HEK293 (cell line): ENCODE measurements around the gene VPS13D.

ENCODE experiments used
- CTCF ChIA-PET: fragments of 350-600 bp; formaldehyde crosslinking; extraction: SDS; loops from one replicate; lab custom pipeline; 2021; ENCODE audit warnings: antibody characterized with exemption; lab: Yijun Ruan, JAX
- POLR2A ChIA-PET: fragments of 300-600 bp; formaldehyde crosslinking; extraction: SDS; loops from one replicate; lab custom pipeline; 2020; ENCODE audit warnings: antibody characterized with exemption, inconsistent platforms; lab: Yijun Ruan, JAX
- H3K27ac ChIP-seq: fragments of 200-500 bp; sonication (Bioruptor generic); 2 replicates; pipeline ENCODE4 v1.5.1; 2014; ENCODE audit warnings: low read depth, low read length, control low read depth, inconsistent platforms; ENCODE audit errors: extremely low read depth
- H3K36me3 ChIP-seq, 2 experiments: fragments of 200-500 bp in 1 of 2; sonication (Bioruptor generic) in 1 of 2; 1 replicate in 1 of 2; 2 replicates in 1 of 2; pipeline ENCODE4 v1.5.1; 2014 to 2017; ENCODE audit warnings: inconsistent platforms in 2 of 2, low read length in 2 of 2; ENCODE audit not compliant: control insufficient read depth in 2 of 2, insufficient read depth in 1 of 2
- H3K4me1 ChIP-seq: fragments of 200-500 bp; sonication (Bioruptor generic); 2 replicates; pipeline ENCODE4 v1.5.1; 2014; ENCODE audit warnings: mild to moderate bottlenecking, low read length, inconsistent platforms; ENCODE audit not compliant: control insufficient read depth, insufficient read depth
- H3K4me3 ChIP-seq: 2 replicates; pipeline ENCODE4 v1.5.1; 2011; ENCODE audit warnings: low read depth, mild to moderate bottlenecking, control low read depth, low read length, moderate library complexity
- H3K9me3 ChIP-seq: fragments of 200-500 bp; sonication (Bioruptor generic); 2 replicates; pipeline ENCODE4 v1.5.1; 2014; ENCODE audit warnings: low read depth, low read length, inconsistent platforms; ENCODE audit not compliant: control insufficient read depth, insufficient read depth
- IKZF3 ChIP-seq: fragments of 450-650 bp; IDR thresholded peaks from 2 replicates; pipeline ENCODE4 v1.5.0; 2018; ENCODE audit warnings: missing biosample characterization, mild to moderate bottlenecking, missing genetic modification characterization, moderate library complexity
- KLF10 ChIP-seq: fragments of 450-650 bp; IDR thresholded peaks from 2 replicates; pipeline ENCODE4 v1.5.1; 2018; ENCODE audit warnings: missing biosample characterization, mild to moderate bottlenecking, missing genetic modification characterization
- PRDM1 ChIP-seq: fragments of 450-650 bp; formaldehyde crosslinking; IDR thresholded peaks from 2 replicates; pipeline ENCODE4; 2016; ENCODE audit warnings: missing biosample characterization, missing genetic modification characterization
- REPIN1 ChIP-seq: fragments of 450-650 bp; formaldehyde crosslinking; IDR thresholded peaks from 2 replicates; pipeline ENCODE4 v1.5.1; 2017; ENCODE audit warnings: missing biosample characterization, missing genetic modification characterization, low read depth
- SALL2 ChIP-seq: fragments of 450-650 bp; formaldehyde crosslinking; IDR thresholded peaks from 2 replicates; pipeline ENCODE4 v1.5.0; 2017; ENCODE audit warnings: missing biosample characterization, mild to moderate bottlenecking, missing genetic modification characterization, borderline replicate concordance
- SCRT1 ChIP-seq: fragments of 450-650 bp; formaldehyde crosslinking; IDR thresholded peaks from 2 replicates; pipeline ENCODE4 v1.5.1; 2016; ENCODE audit warnings: missing biosample characterization, missing genetic modification characterization, borderline replicate concordance
- ZBTB8A ChIP-seq: fragments of 450-650 bp; formaldehyde crosslinking; IDR thresholded peaks from 2 replicates; pipeline ENCODE4 v1.5.1; 2016; ENCODE audit warnings: missing biosample characterization, missing genetic modification characterization
- ZFP37 ChIP-seq: fragments of 450-650 bp; formaldehyde crosslinking; IDR thresholded peaks from 2 replicates; pipeline ENCODE4 v1.5.1; 2016; ENCODE audit warnings: missing biosample characterization, missing genetic modification characterization
- ZNF121 ChIP-seq: fragments of 450-650 bp; formaldehyde crosslinking; IDR thresholded peaks from 2 replicates; pipeline ENCODE4 v1.5.1; 2016; ENCODE audit warnings: missing biosample characterization, missing genetic modification characterization
- ZNF133 ChIP-seq: fragments of 450-650 bp; formaldehyde crosslinking; IDR thresholded peaks from 2 replicates; pipeline ENCODE4 v1.5.1; 2016; ENCODE audit warnings: missing biosample characterization, missing genetic modification characterization
- ZNF223 ChIP-seq: fragments of 450-650 bp; formaldehyde crosslinking; IDR thresholded peaks from 2 replicates; pipeline ENCODE4 v1.5.1; 2016; ENCODE audit warnings: missing biosample characterization, missing genetic modification characterization
- ZNF239 ChIP-seq: fragments of 450-650 bp; formaldehyde crosslinking; IDR thresholded peaks from 2 replicates; pipeline ENCODE4 v1.5.1; 2016; ENCODE audit warnings: missing biosample characterization, missing genetic modification characterization
- ZNF274 ChIP-seq, 2 experiments: fragments of 200-500 bp in 1 of 2; fragments of 450-650 bp in 1 of 2; sonication (Bioruptor generic) in 1 of 2; formaldehyde crosslinking in 1 of 2; IDR thresholded peaks; 2 replicates each; pipeline versions ENCODE4 v1.5.1 to v1.6.1; 2014 to 2016; ENCODE audit warnings: borderline replicate concordance in 1 of 2, inconsistent platforms in 1 of 2, low read length in 1 of 2, missing biosample characterization in 1 of 2, missing genetic modification characterization in 1 of 2
- ZNF324 ChIP-seq: fragments of 450-650 bp; formaldehyde crosslinking; IDR thresholded peaks from 2 replicates; pipeline ENCODE4 v1.5.1; 2016; ENCODE audit warnings: missing biosample characterization, missing genetic modification characterization
- ZNF335 ChIP-seq: fragments of 450-650 bp; formaldehyde crosslinking; conservative IDR thresholded peaks from 2 replicates; pipeline ENCODE4 v1.5.1; 2016; ENCODE audit warnings: missing biosample characterization, missing genetic modification characterization
- ZNF354C ChIP-seq: fragments of 450-650 bp; formaldehyde crosslinking; IDR thresholded peaks from 2 replicates; pipeline ENCODE4 v1.5.1; 2016; ENCODE audit warnings: missing biosample characterization, missing genetic modification characterization, low read depth, borderline replicate concordance
- ZNF366 ChIP-seq: fragments of 450-650 bp; formaldehyde crosslinking; conservative IDR thresholded peaks from 2 replicates; pipeline ENCODE4 v1.5.1; 2016; ENCODE audit warnings: missing biosample characterization, missing genetic modification characterization
- ZNF610 ChIP-seq: fragments of 450-650 bp; formaldehyde crosslinking; IDR thresholded peaks from 2 replicates; pipeline ENCODE4 v1.5.1; 2016; ENCODE audit warnings: missing biosample characterization, missing genetic modification characterization, borderline replicate concordance
- ZNF701 ChIP-seq: fragments of 450-650 bp; formaldehyde crosslinking; IDR thresholded peaks from 2 replicates; pipeline ENCODE4 v1.5.1; 2016; ENCODE audit warnings: missing biosample characterization, missing genetic modification characterization
- ZXDB ChIP-seq: fragments of 450-650 bp; formaldehyde crosslinking; IDR thresholded peaks from 2 replicates; pipeline ENCODE4 v1.5.1; 2016; ENCODE audit warnings: missing biosample characterization, missing genetic modification characterization
- TF ChIP-seq, protein P1 (sequence below): fragments of 450-650 bp; formaldehyde crosslinking; IDR thresholded peaks from 2 replicates; pipeline ENCODE4 v1.5.1; 2016; ENCODE audit warnings: missing biosample characterization, missing genetic modification characterization, low read depth
- TF ChIP-seq, protein P2 (sequence below): fragments of 450-650 bp; formaldehyde crosslinking; IDR thresholded peaks from 2 replicates; pipeline ENCODE4 v1.5.1; 2017; ENCODE audit warnings: missing biosample characterization, missing genetic modification characterization

VPS13D gene

DNA sequence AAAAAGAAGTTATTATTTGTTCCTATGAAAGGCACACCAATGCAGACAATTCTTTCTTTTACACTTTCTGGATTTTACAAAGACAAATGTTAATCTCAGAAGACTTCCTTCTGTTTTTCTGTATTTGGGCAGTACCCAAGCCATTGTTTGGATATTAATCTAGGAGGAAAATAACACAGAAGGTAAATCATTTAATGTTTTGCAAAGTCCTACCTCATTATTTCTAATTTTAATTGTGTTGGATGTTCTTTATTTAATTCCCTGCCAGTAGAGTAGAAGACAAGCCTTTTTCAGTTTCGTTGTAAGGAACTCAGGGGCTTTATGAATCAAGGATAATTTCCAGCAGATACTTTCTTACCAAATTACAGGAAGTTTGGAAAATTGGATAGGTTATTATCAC lies 118.3 kb downstream of the VPS13D start (continued):
- TF ChIP-seq, protein P1, sequence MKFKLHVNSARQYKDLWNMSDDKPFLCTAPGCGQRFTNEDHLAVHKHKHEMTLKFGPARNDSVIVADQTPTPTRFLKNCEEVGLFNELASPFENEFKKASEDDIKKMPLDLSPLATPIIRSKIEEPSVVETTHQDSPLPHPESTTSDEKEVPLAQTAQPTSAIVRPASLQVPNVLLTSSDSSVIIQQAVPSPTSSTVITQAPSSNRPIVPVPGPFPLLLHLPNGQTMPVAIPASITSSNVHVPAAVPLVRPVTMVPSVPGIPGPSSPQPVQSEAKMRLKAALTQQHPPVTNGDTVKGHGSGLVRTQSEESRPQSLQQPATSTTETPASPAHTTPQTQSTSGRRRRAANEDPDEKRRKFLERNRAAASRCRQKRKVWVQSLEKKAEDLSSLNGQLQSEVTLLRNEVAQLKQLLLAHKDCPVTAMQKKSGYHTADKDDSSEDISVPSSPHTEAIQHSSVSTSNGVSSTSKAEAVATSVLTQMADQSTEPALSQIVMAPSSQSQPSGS (tag by site-specific recombination): no peak
- no peak for TF ChIP-seq ZBTB8A (tag by site-specific recombination)

DNA sequence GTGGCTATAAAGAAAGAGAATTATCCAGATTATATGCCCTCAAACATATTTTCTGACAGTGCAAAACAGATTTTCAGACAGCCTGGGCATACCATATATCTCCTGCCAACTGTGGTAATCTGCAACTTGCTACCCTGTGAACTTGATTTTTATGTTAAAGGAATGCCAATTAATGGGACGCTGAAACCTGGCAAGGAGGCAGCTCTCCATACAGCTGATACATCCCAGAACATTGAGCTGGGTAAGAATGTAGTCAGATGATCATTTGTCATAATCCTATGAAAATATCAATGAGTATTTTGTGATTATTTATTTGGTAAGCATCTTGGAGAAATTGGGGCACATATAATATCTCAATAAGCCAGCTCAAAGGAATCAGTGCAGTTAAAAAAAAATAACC lies 124.2 kb downstream of the VPS13D start:
- Histone ChIP-seq H3K4me1 (no peaks in the 10 kb centered on the region), H3K9me3 (no peaks in the 10 kb centered on the region), H3K27ac (no peak overlapping the region), H3K4me3 (no peak overlapping the region), H3K36me3 (peaks cover 34 to 75% of the 10 kb centered on the region in 2 experiments)
- TF ChIP-seq ZNF701 (tag by site-specific recombination) (no peak), ZNF610 (tag by site-specific recombination) (no peak), ZNF223 (tag by site-specific recombination) (no peak), ZFP37 (tag by site-specific recombination) (no peak), IKZF3 (tag by site-specific recombination) (no peak), SCRT1 (tag by site-specific recombination) (no peak), ZNF133 (tag by site-specific recombination) (no peak), SALL2 (tag by site-specific recombination) (no peak), PRDM1 (tag by site-specific recombination) (no peak), ZNF354C (tag by site-specific recombination) (no peak), KLF10 (tag by site-specific recombination) (no peak), ZXDB (tag by site-specific recombination) (no peak), ZNF335 (tag by site-specific recombination) (no peak), ZNF366 (tag by site-specific recombination) (no peak), REPIN1 (tag by site-specific recombination) (no peak), ZNF324 (tag by site-specific recombination) (no peak), ZNF239 (tag by site-specific recombination) (no peak), ZNF121 (tag by site-specific recombination) (no peak), ZNF274 (IDR thresholded peaks at IDR 0.05; ENCODE audit: low read length) (no peak), ZNF274 (tag by site-specific recombination; IDR thresholded peaks at IDR 0.05; ENCODE audit: borderline replicate concordance) (no peak)
- TF ChIP-seq, protein P2, sequence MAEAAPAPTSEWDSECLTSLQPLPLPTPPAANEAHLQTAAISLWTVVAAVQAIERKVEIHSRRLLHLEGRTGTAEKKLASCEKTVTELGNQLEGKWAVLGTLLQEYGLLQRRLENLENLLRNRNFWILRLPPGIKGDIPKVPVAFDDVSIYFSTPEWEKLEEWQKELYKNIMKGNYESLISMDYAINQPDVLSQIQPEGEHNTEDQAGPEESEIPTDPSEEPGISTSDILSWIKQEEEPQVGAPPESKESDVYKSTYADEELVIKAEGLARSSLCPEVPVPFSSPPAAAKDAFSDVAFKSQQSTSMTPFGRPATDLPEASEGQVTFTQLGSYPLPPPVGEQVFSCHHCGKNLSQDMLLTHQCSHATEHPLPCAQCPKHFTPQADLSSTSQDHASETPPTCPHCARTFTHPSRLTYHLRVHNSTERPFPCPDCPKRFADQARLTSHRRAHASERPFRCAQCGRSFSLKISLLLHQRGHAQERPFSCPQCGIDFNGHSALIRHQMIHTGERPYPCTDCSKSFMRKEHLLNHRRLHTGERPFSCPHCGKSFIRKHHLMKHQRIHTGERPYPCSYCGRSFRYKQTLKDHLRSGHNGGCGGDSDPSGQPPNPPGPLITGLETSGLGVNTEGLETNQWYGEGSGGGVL (tag by site-specific recombination): no peak
- CTCF ChIA-PET: no interaction called here
- POLR2A ChIA-PET: no interaction called here
